DND-41 (cell line): ENCODE data around the gene CTAGE1.

Source experiments
- CTCF ChIP-seq: IDR thresholded peaks from 2 replicates; pipeline ENCODE4 v1.5.1; 2012; ENCODE audit warnings: borderline replicate concordance, low read length, moderate library complexity, mild to moderate bottlenecking; ENCODE audit not compliant: poor library complexity, severe bottlenecking; ENCODE audit errors: extremely low read depth
- EZH2 ChIP-seq: IDR thresholded peaks from 3 replicates; pipeline ENCODE4 v1.6.1; 2012; ENCODE audit warnings: borderline replicate concordance, low read depth, mild to moderate bottlenecking, moderate library complexity, low read length, inconsistent platforms; ENCODE audit not compliant: severe bottlenecking

DNA sequence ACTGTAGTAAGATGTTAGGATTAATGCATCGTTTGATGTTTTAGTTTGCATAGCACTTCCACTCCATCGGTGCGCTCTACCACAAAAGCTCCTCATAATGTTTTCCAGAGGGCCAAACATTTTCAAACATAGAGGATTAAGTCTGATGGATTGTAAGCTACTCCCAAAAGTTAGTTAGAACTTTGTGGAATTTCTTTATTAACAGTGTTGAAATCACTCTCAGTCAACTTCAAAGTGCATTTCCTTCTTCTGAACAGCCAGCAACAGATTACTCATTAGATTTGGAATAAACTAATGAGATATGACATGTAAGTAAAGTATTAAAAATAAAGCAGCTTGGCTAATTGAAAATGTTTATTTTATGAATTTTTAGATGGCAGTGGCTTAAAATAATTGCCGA lies 30.1 kb upstream of the CTAGE1 start:
- TF ChIP-seq CTCF: no peak
- TF ChIP-seq EZH2: no peak
